Measurements from ENCODE around the gene GLRX5.

- TF ChIP-seq MAX (CRISPR knock-in tag; IDR thresholded peaks at IDR 0.05), result no peak
- TF ChIP-seq, protein P1, sequence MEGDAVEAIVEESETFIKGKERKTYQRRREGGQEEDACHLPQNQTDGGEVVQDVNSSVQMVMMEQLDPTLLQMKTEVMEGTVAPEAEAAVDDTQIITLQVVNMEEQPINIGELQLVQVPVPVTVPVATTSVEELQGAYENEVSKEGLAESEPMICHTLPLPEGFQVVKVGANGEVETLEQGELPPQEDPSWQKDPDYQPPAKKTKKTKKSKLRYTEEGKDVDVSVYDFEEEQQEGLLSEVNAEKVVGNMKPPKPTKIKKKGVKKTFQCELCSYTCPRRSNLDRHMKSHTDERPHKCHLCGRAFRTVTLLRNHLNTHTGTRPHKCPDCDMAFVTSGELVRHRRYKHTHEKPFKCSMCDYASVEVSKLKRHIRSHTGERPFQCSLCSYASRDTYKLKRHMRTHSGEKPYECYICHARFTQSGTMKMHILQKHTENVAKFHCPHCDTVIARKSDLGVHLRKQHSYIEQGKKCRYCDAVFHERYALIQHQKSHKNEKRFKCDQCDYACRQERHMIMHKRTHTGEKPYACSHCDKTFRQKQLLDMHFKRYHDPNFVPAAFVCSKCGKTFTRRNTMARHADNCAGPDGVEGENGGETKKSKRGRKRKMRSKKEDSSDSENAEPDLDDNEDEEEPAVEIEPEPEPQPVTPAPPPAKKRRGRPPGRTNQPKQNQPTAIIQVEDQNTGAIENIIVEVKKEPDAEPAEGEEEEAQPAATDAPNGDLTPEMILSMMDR (IDR thresholded peaks at IDR 0.05), result no peak
- no peak for TF ChIP-seq ESRRA (CRISPR knock-in tag; IDR thresholded peaks at IDR 0.05; ENCODE audit: borderline replicate concordance)
- no peak for TF ChIP-seq ZNF423 (CRISPR knock-in tag; IDR thresholded peaks at IDR 0.05)
Measured at GRCh38 chr14:95533391-95533821, 1.4 kb upstream of the GLRX5 start.

Data from WTC11 (cell line).